ENCODE measurements around the gene MAP3K20. TPM values are rescaled to one million over a fixed set of nuclear protein-coding genes. Genes with fewer than 3 reads are reported as not detected.
"Not testable (repeated sequence)": the region's sequence is repeated elsewhere in the genome, so short reads cannot be mapped to it uniquely, and the experiment has no call there.

Gene MAP3K20
- total RNA-seq, 1 donor from 2014 or later = 39.9 TPM

DNA sequence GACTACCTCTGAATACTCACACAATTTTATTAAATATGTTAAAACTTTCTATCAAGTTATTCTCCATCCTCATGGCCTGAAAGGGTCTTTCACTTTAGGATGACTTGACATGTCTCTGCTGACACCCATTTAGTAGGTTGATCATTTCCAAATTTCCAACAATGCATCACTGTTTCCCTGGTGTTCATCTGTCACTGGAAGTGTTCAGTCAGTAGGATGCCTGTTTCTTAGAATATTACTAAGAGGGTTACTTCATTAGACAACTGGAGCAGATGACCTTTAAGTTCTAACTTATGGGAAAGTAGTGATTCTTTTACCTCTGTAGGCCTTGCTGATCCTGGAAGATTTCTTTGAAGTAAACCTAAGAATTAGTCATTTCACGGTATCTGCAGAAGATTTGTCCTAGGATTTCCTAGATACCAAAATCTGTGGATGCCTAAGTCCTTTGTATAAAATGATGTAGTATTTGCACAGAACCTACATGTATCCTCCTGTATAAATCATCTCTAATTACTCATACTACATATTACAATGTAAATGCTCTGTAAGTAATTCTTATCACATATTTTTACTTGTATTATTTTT lies 77.7 kb downstream of the MAP3K20 start:
- DNase-seq (ENCODE audit: low read depth) = no peak

- DNase-seq (ENCODE audit: low read depth) = no peak
Measured at GRCh38 chr2:173157676-173158293, 82.1 kb downstream of the MAP3K20 start.

- peak; percentile 55 for DNase-seq (ENCODE audit: low read depth)
Measured at GRCh38 chr2:173159791-173160463, 84.3 kb downstream of the MAP3K20 start.

DNA sequence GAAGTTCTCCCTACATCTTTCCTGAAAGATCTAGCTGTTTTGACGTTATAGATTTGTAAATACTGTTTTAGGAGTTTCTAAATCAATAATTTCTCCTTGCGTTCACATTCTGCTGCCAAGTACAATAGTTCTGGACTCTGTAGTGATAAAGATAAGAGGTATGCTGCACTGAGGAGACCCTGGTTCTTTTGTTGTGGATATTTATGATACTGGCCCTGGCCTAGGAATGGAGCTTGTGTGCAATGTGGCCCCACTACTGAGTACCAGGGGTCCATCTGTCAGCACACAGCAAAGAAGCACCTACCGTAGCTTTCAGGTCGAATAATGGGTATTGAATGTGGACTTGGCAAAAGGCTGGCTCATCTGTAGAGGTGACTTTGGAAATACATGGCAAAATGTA lies 85.0 kb downstream of the MAP3K20 start:
- DNase-seq (ENCODE audit: low read depth) = no peak

DNA sequence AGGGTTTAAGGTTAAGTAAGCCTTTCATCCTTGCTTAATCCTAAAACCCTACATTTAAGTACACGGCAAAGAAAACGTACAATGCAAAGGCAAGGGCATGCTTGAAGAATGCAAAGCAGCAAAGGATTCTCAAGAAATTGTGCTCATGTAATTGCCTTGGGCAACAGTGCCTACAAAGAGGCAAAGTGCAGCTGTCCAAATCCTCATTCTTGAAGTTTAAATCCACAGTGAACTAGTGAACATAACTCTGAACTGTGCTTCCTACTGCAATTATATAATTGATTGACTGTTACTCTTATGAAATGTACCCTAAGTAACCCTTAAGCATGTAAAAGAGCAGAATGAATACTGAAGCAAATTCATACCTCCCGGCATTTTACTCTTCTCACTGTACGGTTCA lies 85.4 kb downstream of the MAP3K20 start:
- DNase-seq (ENCODE audit: low read depth) = no peak

GRCh38 chr2:173161507-173161906 lies 85.9 kb downstream of the MAP3K20 start:
- DNase-seq (ENCODE audit: low read depth) = no peak

GRCh38 chr2:173163357-173163756 lies 87.7 kb downstream of the MAP3K20 start:
- not testable (repeated sequence) for DNase-seq (ENCODE audit: low read depth)

GRCh38 chr2:173164396-173164795 lies 88.8 kb downstream of the MAP3K20 start:
- DNase-seq (ENCODE audit: low read depth) = no peak

GRCh38 chr2:173165443-173166238 lies 90.0 kb downstream of the MAP3K20 start:
- no peak for DNase-seq (ENCODE audit: low read depth)

DNA sequence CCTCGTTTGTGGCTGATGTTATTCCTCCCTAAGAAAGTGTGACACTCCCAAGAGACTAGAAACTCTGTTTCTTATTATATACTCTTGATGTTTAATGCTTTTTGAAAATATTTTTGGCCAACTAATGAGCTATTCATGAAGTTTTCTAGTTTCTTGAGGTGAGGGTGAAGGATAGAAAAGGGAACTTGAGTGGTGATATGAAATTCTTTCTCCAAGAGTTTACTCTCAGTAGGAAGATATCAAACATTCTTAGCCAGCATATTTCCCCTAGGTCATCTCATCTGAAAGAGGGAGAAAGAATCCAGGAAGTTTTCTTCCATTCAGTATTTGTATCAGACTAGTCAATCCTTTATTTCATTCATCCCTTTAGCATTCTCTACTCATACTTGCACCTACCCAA lies 95.7 kb downstream of the MAP3K20 start:
- no peak for DNase-seq (ENCODE audit: low read depth)

GRCh38 chr2:173171924-173172643 lies 96.4 kb downstream of the MAP3K20 start:
- DNase-seq (ENCODE audit: low read depth) = peak; percentile 59

DNA sequence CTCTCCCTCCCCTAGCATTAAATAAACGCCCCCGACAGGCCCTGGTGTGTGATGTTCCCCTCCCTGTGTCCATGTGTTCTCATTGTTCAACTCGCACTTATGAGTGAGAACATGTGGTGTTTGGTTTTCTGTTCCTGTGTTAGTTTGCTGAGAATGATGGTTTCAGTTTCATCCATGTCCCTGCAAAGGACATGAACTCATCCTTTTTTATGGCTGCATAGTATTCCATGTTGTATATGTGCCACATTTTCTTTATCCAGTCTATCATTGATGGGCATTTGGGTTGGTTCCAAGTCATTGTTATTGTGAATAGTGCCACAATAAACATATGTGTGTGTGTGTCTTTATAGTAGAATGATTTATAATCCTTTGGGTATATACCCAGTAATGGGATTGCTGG lies 98.7 kb downstream of the MAP3K20 start:
- DNase-seq (ENCODE audit: low read depth) = not testable (repeated sequence)

GRCh38 chr2:173175222-173175621 lies 99.6 kb downstream of the MAP3K20 start:
- no peak for DNase-seq (ENCODE audit: low read depth)

GRCh38 chr2:173181982-173182381 lies 106.3 kb downstream of the MAP3K20 start:
- DNase-seq (ENCODE audit: low read depth) = no peak

DNA sequence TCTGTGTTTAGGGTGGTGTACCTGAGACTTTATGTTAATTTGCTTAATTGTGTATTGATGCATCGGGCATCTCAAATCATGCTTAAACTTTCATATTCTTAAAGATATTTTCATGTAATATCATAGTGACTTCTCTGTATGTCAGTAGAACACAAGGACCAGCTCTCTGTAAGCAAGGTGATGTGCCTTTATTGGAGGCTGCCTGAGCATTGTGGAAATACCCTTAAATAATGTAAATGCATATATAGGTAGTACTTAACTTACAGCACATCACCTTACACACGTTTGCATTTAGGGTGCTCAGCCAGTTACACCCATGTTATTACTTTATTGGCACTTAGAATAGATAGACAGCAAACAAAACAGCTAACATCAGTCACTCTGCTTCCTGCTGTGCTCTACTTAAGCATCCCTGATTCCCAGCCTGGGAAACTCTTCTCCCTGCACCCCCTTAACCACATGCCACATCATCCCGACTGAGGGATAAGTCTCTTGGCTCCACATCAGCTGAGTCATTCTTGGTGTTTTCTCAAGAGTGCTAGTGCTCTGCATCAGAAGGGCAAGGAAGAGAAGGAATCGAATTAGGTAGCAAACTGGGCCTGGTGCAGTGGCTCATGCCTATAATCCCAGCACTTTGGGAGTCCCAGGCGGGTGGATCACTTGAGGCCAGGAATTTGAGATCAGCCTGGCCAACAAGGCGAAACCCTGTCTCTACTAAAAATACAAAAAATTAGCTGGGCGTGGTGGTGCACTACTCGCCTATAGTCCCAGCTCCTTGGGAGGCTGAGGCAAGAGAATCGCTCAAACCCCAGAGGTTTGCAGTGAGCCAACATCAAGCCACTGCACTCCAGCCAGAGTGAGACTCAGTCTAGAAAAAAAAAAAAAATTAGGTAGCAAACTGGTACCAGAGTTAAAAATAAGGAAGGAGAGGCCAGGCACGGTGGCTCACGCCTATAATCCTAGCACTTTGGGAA lies 108.7 kb downstream of the MAP3K20 start:
- DNase-seq (ENCODE audit: low read depth) = peak; percentile 97

- no peak for DNase-seq (ENCODE audit: low read depth)
Measured at GRCh38 chr2:173185437-173185836, 109.8 kb downstream of the MAP3K20 start.

GRCh38 chr2:173187941-173188788 lies 112.5 kb downstream of the MAP3K20 start:
- peak; percentile 51 for DNase-seq (ENCODE audit: low read depth)

DNA sequence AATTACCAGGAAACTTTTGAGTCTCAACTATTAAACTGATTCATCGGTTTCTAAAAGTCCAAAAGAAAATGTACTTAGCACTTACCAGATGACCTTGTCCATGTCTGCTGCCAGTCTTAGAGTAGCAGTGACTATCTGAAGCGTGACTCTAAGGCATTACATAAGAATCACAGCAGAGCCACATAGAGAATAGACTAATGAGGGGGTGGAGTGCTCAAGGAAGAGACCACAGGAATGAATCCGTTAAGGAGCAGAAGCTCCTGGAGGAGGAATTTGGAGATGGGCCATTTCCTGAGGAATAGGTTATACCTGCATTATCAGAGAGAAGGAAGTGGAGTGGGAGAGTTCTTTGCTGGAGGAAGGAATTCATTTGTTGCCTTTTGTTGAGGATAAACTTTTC lies 116.0 kb downstream of the MAP3K20 start:
- DNase-seq (ENCODE audit: low read depth) = no peak

DNA sequence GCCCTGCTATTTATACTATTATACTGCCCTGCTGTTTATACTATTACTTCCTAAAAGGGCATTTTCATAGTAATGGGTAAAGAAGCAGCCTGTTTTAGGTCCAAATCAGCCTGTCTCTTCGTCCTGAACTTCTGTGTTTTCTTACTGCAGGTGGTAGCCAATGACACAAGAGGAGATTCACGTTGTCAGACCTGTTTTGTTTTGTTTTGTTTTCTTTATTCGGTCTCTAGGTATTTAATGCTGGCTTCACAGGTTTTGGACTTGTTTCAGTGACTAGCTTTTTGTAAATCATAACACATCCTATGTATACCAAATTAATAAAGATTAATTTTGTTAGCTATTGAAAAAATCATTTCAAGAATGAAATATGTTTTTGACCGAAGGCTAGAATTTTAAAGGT lies 116.4 kb downstream of the MAP3K20 start:
- no peak for DNase-seq (ENCODE audit: low read depth)

Data from myocyte (in vitro differentiated cells).